Liver (tissue), 9 donors: ENCODE measurements around the gene SKI. TPM values are rescaled to one million over a fixed set of nuclear protein-coding genes. Genes with fewer than 3 reads are reported as not detected.
A peak's percentile ranks its signal among the peaks of the same experiment; 100 is the strongest.

Source experiments
- DNase-seq: peaks from one replicate; pipeline ENCODE4 v3.0.0-alpha.2; 2017; ENCODE audit warnings: low spot score
- H3K27ac ChIP-seq, 2 donors: one replicate each; pipeline ENCODE4 v1.7.0; 2013; ENCODE audit warnings: inconsistent platforms in 2 of 2, low read length in 2 of 2, control low read depth in 1 of 2, low read depth in 1 of 2, mild to moderate bottlenecking in 1 of 2
- H3K27me3 ChIP-seq, 4 donors: one replicate each; pipeline versions ENCODE4 v1.6.1 to v1.7.0; 2013; ENCODE audit warnings: low read length in 3 of 4, inconsistent platforms in 1 of 4, mild to moderate bottlenecking in 1 of 4, moderate library complexity in 1 of 4; ENCODE audit not compliant: control insufficient read depth in 4 of 4, insufficient read depth in 4 of 4
- H3K36me3 ChIP-seq, 4 donors: one replicate each; pipeline versions ENCODE4 v1.6.1 to v1.7.0; 2013; ENCODE audit warnings: low read length in 3 of 4, mild to moderate bottlenecking in 3 of 4, low read depth in 1 of 4, moderate library complexity in 1 of 4; ENCODE audit not compliant: control insufficient read depth in 4 of 4, insufficient read depth in 3 of 4
- H3K4me1 ChIP-seq, 4 donors: one replicate each; pipeline versions ENCODE4 v1.6.1 to v1.7.0; 2013; ENCODE audit warnings: low read length in 3 of 4, mild to moderate bottlenecking in 3 of 4, moderate library complexity in 1 of 4; ENCODE audit not compliant: control insufficient read depth in 4 of 4, insufficient read depth in 4 of 4
- H3K4me3 ChIP-seq, 3 donors: one replicate each; pipeline versions ENCODE4 v1.6.1 to v1.7.0; 2013; ENCODE audit warnings: low read length in 3 of 3, control low read depth in 1 of 3, low read depth in 1 of 3, mild to moderate bottlenecking in 1 of 3
- H3K9ac ChIP-seq, 2 donors: one replicate each; pipeline ENCODE4 v1.7.0; 2013; ENCODE audit warnings: low read length in 2 of 2, mild to moderate bottlenecking in 2 of 2, moderate library complexity in 2 of 2, control low read depth in 1 of 2, low read depth in 1 of 2
- H3K9me3 ChIP-seq, 4 donors: one replicate each; pipeline versions ENCODE4 v1.6.1 to v1.7.0; 2013; ENCODE audit warnings: low read length in 3 of 4; ENCODE audit not compliant: control insufficient read depth in 4 of 4
- ATF3 ChIP-seq: IDR thresholded peaks from 2 replicates; pipeline ENCODE4 v1.6.1; 2016; ENCODE audit warnings: antibody characterized with exemption
- CTCF ChIP-seq: fragments of 150-350 bp; IDR thresholded peaks from 2 replicates; pipeline ENCODE4 v1.5.1; 2017; ENCODE audit warnings: improper control_type of control experiment, low read depth, low read length; ENCODE audit not compliant: missing input control
- EGR1 ChIP-seq, 2 donors: IDR thresholded peaks; 2 replicates each; pipeline ENCODE4 v1.6.1; 2016 to 2018; ENCODE audit warnings: antibody characterized with exemption in 2 of 2, low read depth in 2 of 2
- FOXA1 ChIP-seq: IDR thresholded peaks from 2 replicates; pipeline ENCODE4 v1.6.1; 2016; ENCODE audit warnings: antibody characterized with exemption
- FOXA2 ChIP-seq: IDR thresholded peaks from 2 replicates; pipeline ENCODE4 v1.6.1; 2016; ENCODE audit warnings: antibody characterized with exemption
- GABPA ChIP-seq, 2 donors: IDR thresholded peaks in 1 of 2; conservative IDR thresholded peaks in 1 of 2; 2 replicates each; pipeline ENCODE4 v1.6.1; 2016; ENCODE audit warnings: antibody characterized with exemption in 2 of 2, mild to moderate bottlenecking in 1 of 2, moderate library complexity in 1 of 2
- HNF4A ChIP-seq, 2 donors: conservative IDR thresholded peaks; 2 replicates each; pipeline ENCODE4 v1.6.1; 2016; ENCODE audit warnings: antibody characterized with exemption in 2 of 2, mild to moderate bottlenecking in 2 of 2
- HNF4G ChIP-seq: IDR thresholded peaks from 2 replicates; pipeline ENCODE4 v1.6.1; 2016; ENCODE audit warnings: antibody characterized with exemption
- JUND ChIP-seq, 2 donors: IDR thresholded peaks; 2 replicates each; pipeline ENCODE4 v1.6.1; 2016; ENCODE audit warnings: antibody characterized with exemption in 2 of 2
- MAX ChIP-seq: IDR thresholded peaks from 2 replicates; pipeline ENCODE4 v1.6.1; 2016; ENCODE audit warnings: antibody characterized with exemption
- NR2F2 ChIP-seq: IDR thresholded peaks from 2 replicates; pipeline ENCODE4 v1.6.1; 2016; ENCODE audit warnings: antibody characterized with exemption
- RAD21 ChIP-seq, 2 donors: IDR thresholded peaks; 2 replicates each; pipeline ENCODE4 v1.6.1; 2016; ENCODE audit warnings: antibody characterized with exemption in 2 of 2, mild to moderate bottlenecking in 2 of 2
- REST ChIP-seq: IDR thresholded peaks from 2 replicates; pipeline ENCODE4 v1.6.1; 2016; ENCODE audit warnings: antibody characterized with exemption, mild to moderate bottlenecking
- RXRA ChIP-seq, 2 donors: IDR thresholded peaks; 2 replicates each; pipeline ENCODE4 v1.6.1; 2017 to 2018; ENCODE audit warnings: antibody characterized with exemption in 2 of 2, mild to moderate bottlenecking in 1 of 2
- SP1 ChIP-seq: IDR thresholded peaks from 2 replicates; pipeline ENCODE4 v1.6.1; 2018; ENCODE audit warnings: antibody characterized with exemption, mild to moderate bottlenecking
- TAF1 ChIP-seq: conservative IDR thresholded peaks from 2 replicates; pipeline ENCODE4 v1.6.1; 2016; ENCODE audit warnings: antibody characterized with exemption, mild to moderate bottlenecking
- YY1 ChIP-seq: IDR thresholded peaks from 2 replicates; pipeline ENCODE4 v1.6.1; 2016; ENCODE audit warnings: antibody characterized with exemption, mild to moderate bottlenecking
- ZBTB33 ChIP-seq: IDR thresholded peaks from 2 replicates; pipeline ENCODE4 v1.6.1; 2016; ENCODE audit warnings: antibody characterized with exemption
- WGBS: extraction: QIAGEN DNeasy Blood & Tissue Kit; methylation state at CpG from one replicate; pipeline ENCODE4 v1.1.7; 2013; 5-methylcytosine and 5-hydroxymethylcytosine counted together
- polyA plus RNA-seq, 2 donors: library from polyadenylated mRNA; stranded (reverse) in 1 of 2; unstranded in 1 of 2; fragments of 200-250 nt in 1 of 2; fragments of >200 nt in 1 of 2; fragmentation: Nextera tagmentation in 1 of 2; extraction: Ambion mirVana in 1 of 2; gene quantifications; one replicate each; pipeline versions ENCODE4 v1.2.1 to v1.2.3, GENCODE V29; 2013 to 2015
- total RNA-seq, 2 donors: library from RNA; depleted of rRNA; stranded (reverse); fragments of >200 nt; gene quantifications; one replicate each; pipeline ENCODE4 v1.2.3, GENCODE V29; 2014
- donor health status: healthy.
- donor health status: healthy.
- donor health status: healthy.
- donor health status: healthy.
- donor health status: healthy.

SKI gene
- total and polyA plus RNA-seq, 4 donors, result 3.2 to 21.3 (median 19.5) TPM

GRCh38 chr1:2255047-2255419 lies 26.9 kb downstream of the SKI start:
- WGBS, result 95% methylated on average over 6 of the region's 6 CpGs
- no peak for TF ChIP-seq GABPA (IDR thresholded peaks at IDR 0.05 in 1 of 2, conservative IDR thresholded peaks at IDR 0.05 in 1 of 2)
- no peak for TF ChIP-seq RXRA (IDR thresholded peaks at IDR 0.05)
- no peak for TF ChIP-seq ATF3
- TF ChIP-seq HNF4G, result no peak
- no peak for TF ChIP-seq HNF4A (conservative IDR thresholded peaks at IDR 0.05)
- TF ChIP-seq YY1, result no peak
- TF ChIP-seq CTCF, result no peak
- H3K4me3 ChIP-seq, result no peak overlapping the region
- peaks cover 13 to 52% (median 34%) of the 10 kb centered on the region in 4 donors for H3K4me1 ChIP-seq
- H3K9me3 ChIP-seq, result peaks cover 0 to 3% (median 0%) of the 10 kb centered on the region in 4 donors
- peak overlapping the region; percentile 74 to 97 for H3K27ac ChIP-seq
- no peak overlapping the region for H3K9ac ChIP-seq
- H3K27me3 ChIP-seq, result no peaks in the 10 kb centered on the region
- DNase-seq, result no peak
- no peaks in the 10 kb centered on the region for H3K36me3 ChIP-seq

- Histone ChIP-seq H3K4me1 (peaks cover 9 to 48% (median 27%) of the 10 kb centered on the region in 4 donors), H3K9me3 (peaks cover 0 to 3% (median 0%) of the 10 kb centered on the region in 4 donors), H3K36me3 (no peaks in the 10 kb centered on the region), H3K4me3 (no peak overlapping the region), H3K27ac (peak overlapping the region; percentile 74 to 97), H3K27me3 (no peaks in the 10 kb centered on the region), H3K9ac (no peak overlapping the region)
- WGBS, result 53% methylated on average over 5 of the region's 5 CpGs
- TF ChIP-seq RXRA (IDR thresholded peaks at IDR 0.05) (peak; percentile 13 to 18), RAD21 (IDR thresholded peaks at IDR 0.05) (no peak), SP1 (peak; percentile 38), HNF4A (conservative IDR thresholded peaks at IDR 0.05) (no peak), FOXA2 (no peak), CTCF (no peak), FOXA1 (no peak), REST (no peak), NR2F2 (peak; percentile 100), EGR1 (IDR thresholded peaks at IDR 0.05; ENCODE audit: low read depth in 2 of 2) (peak in 1 of 2 donors; percentile 13), MAX (peak; percentile 62), ATF3 (peak; percentile 60), HNF4G (no peak), TAF1 (no peak), JUND (IDR thresholded peaks at IDR 0.05) (peak in 1 of 2 donors; percentile 21), YY1 (no peak), GABPA (IDR thresholded peaks at IDR 0.05 in 1 of 2, conservative IDR thresholded peaks at IDR 0.05 in 1 of 2) (peak; percentile 87 to 90), ZBTB33 (no peak)
- no peak for DNase-seq
Observed at GRCh38 chr1:2255420-2256369, 27.6 kb downstream of the SKI start.
